ENCODE measurements around the gene OGFR. TPM values are rescaled to one million over a fixed set of nuclear protein-coding genes. Genes with fewer than 3 reads are reported as not detected.

OGFR gene
- total and polyA plus RNA-seq, 2 experiments from 2014 or later: 9.9 to 52.2 TPM

- Histone ChIP-seq H3K4me2 (ENCODE audit: unreplicated experiment) (no peak overlapping the region), H3K27me3 (replicated peaks; ENCODE audit: insufficient read depth) (peaks cover 11% of the 10 kb centered on the region; the same call in 1 of the 2 replicates), H3K4me1 (ENCODE audit: insufficient read depth) (peaks cover 5% of the 10 kb centered on the region), H3K4me3 (no peak overlapping the region), H3K79me2 (ENCODE audit: insufficient read depth) (peaks cover 25% of the 10 kb centered on the region), H3K9me2 (ENCODE audit: insufficient read depth) (no peaks in the 10 kb centered on the region), H3K9ac (no peak overlapping the region), H3F3A (ENCODE audit: insufficient read depth) (no peaks in the 10 kb centered on the region), H3K36me3 (ENCODE audit: low read depth) (peaks cover 9% of the 10 kb centered on the region; the same call in 1 of the 2 replicates), H3K9me3 (ENCODE audit: low read depth) (no peaks in the 10 kb centered on the region), H3K27ac (no peak overlapping the region), H2AFZ (no peak overlapping the region), H4K20me1 (ENCODE audit: insufficient read depth) (no peaks in the 10 kb centered on the region)
- WGBS, 2 experiments (ENCODE audit: low coverage in 1 of 2, low lambda C conversion rate in 2 of 2, missing lambda C conversion rate in 2 of 2): 82% methylated on average over 10 of the region's 10 CpGs
- in situ Hi-C loops (cut with MboI): no loop called here
- no peak for DNase-seq
- TF ChIP-seq EZH2 (IDR thresholded peaks at IDR 0.05; ENCODE audit: insufficient read depth, poor library complexity, severe bottlenecking) (no peak), EZH2phosphoT487 (IDR thresholded peaks at IDR 0.05; ENCODE audit: insufficient read depth, low read depth) (no peak)
These were observed 7.1 kb downstream of the OGFR start for GRCh38 chr20:62811720-62812119.

GRCh38 chr20:62812181-62812906 is 7.7 kb downstream of the OGFR start:
- no peaks in the 10 kb centered on the region for H3K4me1 ChIP-seq (ENCODE audit: insufficient read depth)
- no peaks in the 10 kb centered on the region for H3F3A ChIP-seq (ENCODE audit: insufficient read depth)
- H3K4me2 ChIP-seq (ENCODE audit: unreplicated experiment): no peak overlapping the region
- no peaks in the 10 kb centered on the region for H4K20me1 ChIP-seq (ENCODE audit: insufficient read depth)
- in situ Hi-C loops (cut with MboI): no loop called here
- no peak overlapping the region for H3K27ac ChIP-seq
- no peaks in the 10 kb centered on the region for H3K9me3 ChIP-seq (ENCODE audit: low read depth)
- H3K79me2 ChIP-seq (ENCODE audit: insufficient read depth): peaks cover 19% of the 10 kb centered on the region
- no peaks in the 10 kb centered on the region for H3K9me2 ChIP-seq (ENCODE audit: insufficient read depth)
- no peak overlapping the region for H2AFZ ChIP-seq
- H3K36me3 ChIP-seq (ENCODE audit: low read depth): peaks cover 9% of the 10 kb centered on the region; the same call in 1 of the 2 replicates
- no peak overlapping the region for H3K4me3 ChIP-seq
- peaks cover 11% of the 10 kb centered on the region; the same call in 1 of the 2 replicates for H3K27me3 ChIP-seq (replicated peaks; ENCODE audit: insufficient read depth)
- DNase-seq: no peak
- WGBS, 2 experiments (ENCODE audit: low coverage in 1 of 2, low lambda C conversion rate in 2 of 2, missing lambda C conversion rate in 2 of 2): 90 to 91% methylated on average over 34 to 43 of the region's 43 CpGs
- H3K9ac ChIP-seq: no peak overlapping the region
- TF ChIP-seq EZH2phosphoT487 (IDR thresholded peaks at IDR 0.05; ENCODE audit: insufficient read depth, low read depth) (no peak), EZH2 (IDR thresholded peaks at IDR 0.05; ENCODE audit: insufficient read depth, poor library complexity, severe bottlenecking) (no peak)

GRCh38 chr20:62812907-62813200 is 8.2 kb downstream of the OGFR start:
- DNase-seq: no peak
- no peak overlapping the region for H3K4me3 ChIP-seq
- no peaks in the 10 kb centered on the region for H3F3A ChIP-seq (ENCODE audit: insufficient read depth)
- in situ Hi-C loops (cut with MboI): no loop called here
- no peak overlapping the region for H3K4me2 ChIP-seq (ENCODE audit: unreplicated experiment)
- H3K79me2 ChIP-seq (ENCODE audit: insufficient read depth): peaks cover 14% of the 10 kb centered on the region; the same call in 1 of the 2 replicates
- peaks cover 11% of the 10 kb centered on the region; the same call in 1 of the 2 replicates for H3K27me3 ChIP-seq (replicated peaks; ENCODE audit: insufficient read depth)
- no peaks in the 10 kb centered on the region for H4K20me1 ChIP-seq (ENCODE audit: insufficient read depth)
- no peaks in the 10 kb centered on the region for H3K9me2 ChIP-seq (ENCODE audit: insufficient read depth)
- H3K4me1 ChIP-seq (ENCODE audit: insufficient read depth): no peaks in the 10 kb centered on the region
- WGBS, 2 experiments (ENCODE audit: low coverage in 1 of 2, low lambda C conversion rate in 2 of 2, missing lambda C conversion rate in 2 of 2): 84 to 91% methylated on average over 11 of the region's 11 CpGs
- no peak overlapping the region for H3K9ac ChIP-seq
- peaks cover 9% of the 10 kb centered on the region; the same call in 1 of the 2 replicates for H3K36me3 ChIP-seq (ENCODE audit: low read depth)
- no peak overlapping the region for H2AFZ ChIP-seq
- no peak overlapping the region for H3K27ac ChIP-seq
- no peak for TF ChIP-seq EZH2 (IDR thresholded peaks at IDR 0.05; ENCODE audit: insufficient read depth, poor library complexity, severe bottlenecking)
- no peak for TF ChIP-seq EZH2phosphoT487 (IDR thresholded peaks at IDR 0.05; ENCODE audit: insufficient read depth, low read depth)
- H3K9me3 ChIP-seq (ENCODE audit: low read depth): no peaks in the 10 kb centered on the region

GRCh38 chr20:62813588-62813987 is 9.0 kb downstream of the OGFR start:
- no peak for DNase-seq
- H3K4me1 ChIP-seq (ENCODE audit: insufficient read depth): no peaks in the 10 kb centered on the region
- H3K27ac ChIP-seq: no peak overlapping the region
- no peak overlapping the region for H3K4me2 ChIP-seq (ENCODE audit: unreplicated experiment)
- in situ Hi-C loops (cut with MboI): no loop called here
- 79 to 88% methylated on average over 12 to 13 of the region's 13 CpGs for WGBS, 2 experiments (ENCODE audit: low coverage in 1 of 2, low lambda C conversion rate in 2 of 2, missing lambda C conversion rate in 2 of 2)
- peaks cover 8% of the 10 kb centered on the region; the same call in 1 of the 2 replicates for H3K79me2 ChIP-seq (ENCODE audit: insufficient read depth)
- H3F3A ChIP-seq (ENCODE audit: insufficient read depth): no peaks in the 10 kb centered on the region
- H3K9me2 ChIP-seq (ENCODE audit: insufficient read depth): no peaks in the 10 kb centered on the region
- H3K9me3 ChIP-seq (ENCODE audit: low read depth): no peaks in the 10 kb centered on the region
- TF ChIP-seq EZH2 (IDR thresholded peaks at IDR 0.05; ENCODE audit: insufficient read depth, poor library complexity, severe bottlenecking) (no peak), EZH2phosphoT487 (IDR thresholded peaks at IDR 0.05; ENCODE audit: insufficient read depth, low read depth) (no peak)
- no peak overlapping the region for H3K4me3 ChIP-seq
- H3K36me3 ChIP-seq (ENCODE audit: low read depth): peaks cover 9% of the 10 kb centered on the region; the same call in 1 of the 2 replicates
- H2AFZ ChIP-seq: no peak overlapping the region
- H3K27me3 ChIP-seq (replicated peaks; ENCODE audit: insufficient read depth): peaks cover 11% of the 10 kb centered on the region; the same call in 1 of the 2 replicates
- no peak overlapping the region for H3K9ac ChIP-seq
- H4K20me1 ChIP-seq (ENCODE audit: insufficient read depth): no peaks in the 10 kb centered on the region
